Measurements from ENCODE around the gene ADAMTS8. TPM values are rescaled to one million over a fixed set of nuclear protein-coding genes. Genes with fewer than 3 reads are reported as not detected.

ADAMTS8 gene
- total RNA-seq, 4 donors from 2014 or later: 0.85 to 1.7 TPM; not detected in 2

- no peak for DNase-seq
- H3K4me3 ChIP-seq: peak overlapping the region in 2 of 4 donors; percentile 14 to 57
Measured at GRCh38 chr11:130451231-130452019, 23.0 kb upstream of the ADAMTS8 start.

GRCh38 chr11:130449996-130450769, 21.8 kb upstream of the ADAMTS8 start:
- Histone ChIP-seq H3K27ac (peak overlapping the region; percentile 7 to 66 (median 56)), H3K27me3 (no peaks in the 10 kb centered on the region), H3K9me3 (peaks cover 0 to 5% (median 0%) of the 10 kb centered on the region in 4 donors), H3K4me1 (peaks cover 0 to 30% (median 3%) of the 10 kb centered on the region in 4 donors), H3K36me3 (no peaks in the 10 kb centered on the region), H3K4me3 (peak overlapping the region; percentile 27 to 58 (median 46))
- DNase-seq: peak in 2 of 3 donors; percentile 77 to 78
- TF ChIP-seq CTCF (IDR thresholded peaks at IDR 0.05) (peak in 4 of 6 experiments; percentile 25 to 59 (median 55)), POLR2A (IDR thresholded peaks at IDR 0.05) (no peak)

More at GRCh38 chr11:130451231-130452019, 23.0 kb upstream of the ADAMTS8 start:
- H3K36me3 ChIP-seq: no peaks in the 10 kb centered on the region
- TF ChIP-seq POLR2A (IDR thresholded peaks at IDR 0.05): no peak
- TF ChIP-seq CTCF (IDR thresholded peaks at IDR 0.05): no peak
- peaks cover 0 to 39% (median 3%) of the 10 kb centered on the region in 4 donors for H3K4me1 ChIP-seq
- no peaks in the 10 kb centered on the region for H3K27me3 ChIP-seq
- H3K27ac ChIP-seq: peak overlapping the region in 1 of 4 donors; percentile 38
- peaks cover 0 to 5% (median 0%) of the 10 kb centered on the region in 4 donors for H3K9me3 ChIP-seq

- peak overlapping the region; percentile 7 to 66 (median 56) for H3K27ac ChIP-seq
- no peaks in the 10 kb centered on the region for H3K36me3 ChIP-seq
- no peak for DNase-seq
- H3K9me3 ChIP-seq: peaks cover 0 to 5% (median 0%) of the 10 kb centered on the region in 4 donors
- peaks cover 0 to 30% (median 3%) of the 10 kb centered on the region in 4 donors for H3K4me1 ChIP-seq
- H3K4me3 ChIP-seq: peak overlapping the region; percentile 27 to 58 (median 46)
- no peaks in the 10 kb centered on the region for H3K27me3 ChIP-seq
- TF ChIP-seq POLR2A (IDR thresholded peaks at IDR 0.05): no peak
- TF ChIP-seq CTCF (IDR thresholded peaks at IDR 0.05): no peak
Measured at GRCh38 chr11:130449310-130449990, 21.0 kb upstream of the ADAMTS8 start.

GRCh38 chr11:130448416-130449309, 20.3 kb upstream of the ADAMTS8 start, which contains the start of gene ADAMTS15:
Gene ADAMTS15 (plus strand): TSS chr11:130448645. CDS start chr11:130448974, 329 bp downstream.
- peaks cover 0 to 5% (median 0%) of the 10 kb centered on the region in 4 donors for H3K9me3 ChIP-seq
- peak within 1 kb of the TSS; percentile 7 to 66 (median 56) for H3K27ac ChIP-seq
- TF ChIP-seq POLR2A (IDR thresholded peaks at IDR 0.05) (no peak), CTCF (IDR thresholded peaks at IDR 0.05) (no peak)
- H3K27me3 ChIP-seq: no peaks in the 10 kb centered on the region
- H3K4me1 ChIP-seq: peaks cover 0 to 30% (median 3%) of the 10 kb centered on the region in 4 donors
- H3K36me3 ChIP-seq: no peaks in the 10 kb centered on the region
- peak within 1 kb of the TSS; percentile 27 to 58 (median 46) for H3K4me3 ChIP-seq
- DNase-seq: peak in 2 of 3 donors; percentile 79 to 80
